Hematopoietic multipotent progenitor cell treated with erythropoietin and hydrocortisone succinate and interleukin-3 and kit ligand, for 8 days (in vitro differentiated cells): ENCODE measurements around the gene CALHM1.

Experiments used
- DNase-seq: peaks from one replicate; pipeline ENCODE4 v3.0.0-alpha.2; 2015

The CALHM1 gene

GRCh38 chr10:103454026-103454425, 4.7 kb downstream of the CALHM1 start:
- DNase-seq = no peak

- no peak for DNase-seq
Measured at GRCh38 chr10:103452506-103453230, 6.0 kb downstream of the CALHM1 start.

- DNase-seq = peak; percentile 38
Measured at GRCh38 chr10:103451831-103452505, 6.7 kb downstream of the CALHM1 start, which contains the start of gene CALHM2. TSS of gene CALHM2 (minus strand) at chr10:103452370. CDS start at chr10:103449941, 2,429 bp downstream.

- DNase-seq = peak; percentile 60
Measured at GRCh38 chr10:103451091-103451813, 7.4 kb downstream of the CALHM1 start.

- DNase-seq = no peak
Measured at GRCh38 chr10:103450201-103450695, 8.5 kb downstream of the CALHM1 start.

- no peak for DNase-seq
Measured at GRCh38 chr10:103449208-103450144, 9.2 kb downstream of the CALHM1 start.

GRCh38 chr10:103448746-103449145, 10.0 kb downstream of the CALHM1 start:
- no peak for DNase-seq

GRCh38 chr10:103447187-103447586, 11.5 kb downstream of the CALHM1 start:
- no peak for DNase-seq

- DNase-seq = no peak
Measured at GRCh38 chr10:103445767-103446567, 12.7 kb downstream of the CALHM1 start.

- DNase-seq = no peak
Measured at GRCh38 chr10:103445366-103445765, 13.3 kb downstream of the CALHM1 start.

- no peak for DNase-seq
Measured at GRCh38 chr10:103444478-103444877, 14.2 kb downstream of the CALHM1 start.

- no peak for DNase-seq
Measured at GRCh38 chr10:103443475-103444185, 15.1 kb downstream of the CALHM1 start.

- no peak for DNase-seq
Measured at GRCh38 chr10:103442031-103442461, 16.7 kb downstream of the CALHM1 start.

GRCh38 chr10:103441611-103442010, 17.1 kb downstream of the CALHM1 start:
- DNase-seq = no peak

GRCh38 chr10:103441206-103441605, 17.5 kb downstream of the CALHM1 start:
- DNase-seq = no peak

GRCh38 chr10:103440416-103440815, 18.3 kb downstream of the CALHM1 start:
- no peak for DNase-seq

- no peak for DNase-seq
Measured at GRCh38 chr10:103439776-103440175, 18.9 kb downstream of the CALHM1 start.

- DNase-seq = no peak
Measured at GRCh38 chr10:103433858-103434257, 24.8 kb downstream of the CALHM1 start.

- DNase-seq = no peak
Measured at GRCh38 chr10:103431902-103432301, 26.8 kb downstream of the CALHM1 start.

GRCh38 chr10:103429647-103430046, 29.1 kb downstream of the CALHM1 start:
- no peak for DNase-seq
